LNCaP clone FGC (cell line): ENCODE results near the gene MYBBP1A.

ENCODE experiments used
- DNase-seq: peaks from one replicate; pipeline ENCODE4 v3.0.0-alpha.2; 2011; ENCODE audit warnings: low read depth
- H3K4me3 ChIP-seq: 2 replicates; pipeline ENCODE4 v1.5.1; 2011; ENCODE audit warnings: mild to moderate bottlenecking, low read depth, low read length, control low read depth
- CTCF ChIP-seq: IDR thresholded peaks from 2 replicates; pipeline ENCODE4 v1.5.1; 2012; ENCODE audit warnings: mild to moderate bottlenecking; ENCODE audit not compliant: control insufficient read depth, insufficient read depth; ENCODE audit errors: extremely low read depth

Gene MYBBP1A

GRCh38 chr17:4531988-4532736 is 23.0 kb downstream of the MYBBP1A start:
- no peak for TF ChIP-seq CTCF
- no peak for DNase-seq
- no peak overlapping the region for H3K4me3 ChIP-seq

GRCh38 chr17:4530799-4531730 is 24.1 kb downstream of the MYBBP1A start:
- no peak overlapping the region for H3K4me3 ChIP-seq
- DNase-seq: no peak
- no peak for TF ChIP-seq CTCF

- DNase-seq: no peak
- no peak for TF ChIP-seq CTCF
- H3K4me3 ChIP-seq: no peak overlapping the region
Measured at GRCh38 chr17:4529533-4530152, 25.5 kb downstream of the MYBBP1A start.

GRCh38 chr17:4527566-4528125 is 27.5 kb downstream of the MYBBP1A start:
- no peak overlapping the region for H3K4me3 ChIP-seq
- TF ChIP-seq CTCF: no peak
- DNase-seq: no peak

GRCh38 chr17:4527134-4527533 is 28.1 kb downstream of the MYBBP1A start:
- no peak for DNase-seq
- no peak for TF ChIP-seq CTCF
- no peak overlapping the region for H3K4me3 ChIP-seq

GRCh38 chr17:4525691-4526397 is 29.3 kb downstream of the MYBBP1A start:
- no peak for TF ChIP-seq CTCF
- DNase-seq: no peak

More at GRCh38 chr17:4525691-4526397, 29.3 kb downstream of the MYBBP1A start:
- no peak overlapping the region for H3K4me3 ChIP-seq
